ENCODE measurements around the gene ITGA4. TPM values are rescaled to one million over a fixed set of nuclear protein-coding genes. Genes with fewer than 3 reads are reported as not detected.

ITGA4 gene
- total RNA-seq, 3 donors from 2014 or later, result 6.7 to 12.5 (median 11.7) TPM

- TF ChIP-seq POLR2AphosphoS5 (IDR thresholded peaks at IDR 0.05) (no peak), POLR2A (IDR thresholded peaks at IDR 0.05) (no peak)
- TF ChIP-seq, protein P1, sequence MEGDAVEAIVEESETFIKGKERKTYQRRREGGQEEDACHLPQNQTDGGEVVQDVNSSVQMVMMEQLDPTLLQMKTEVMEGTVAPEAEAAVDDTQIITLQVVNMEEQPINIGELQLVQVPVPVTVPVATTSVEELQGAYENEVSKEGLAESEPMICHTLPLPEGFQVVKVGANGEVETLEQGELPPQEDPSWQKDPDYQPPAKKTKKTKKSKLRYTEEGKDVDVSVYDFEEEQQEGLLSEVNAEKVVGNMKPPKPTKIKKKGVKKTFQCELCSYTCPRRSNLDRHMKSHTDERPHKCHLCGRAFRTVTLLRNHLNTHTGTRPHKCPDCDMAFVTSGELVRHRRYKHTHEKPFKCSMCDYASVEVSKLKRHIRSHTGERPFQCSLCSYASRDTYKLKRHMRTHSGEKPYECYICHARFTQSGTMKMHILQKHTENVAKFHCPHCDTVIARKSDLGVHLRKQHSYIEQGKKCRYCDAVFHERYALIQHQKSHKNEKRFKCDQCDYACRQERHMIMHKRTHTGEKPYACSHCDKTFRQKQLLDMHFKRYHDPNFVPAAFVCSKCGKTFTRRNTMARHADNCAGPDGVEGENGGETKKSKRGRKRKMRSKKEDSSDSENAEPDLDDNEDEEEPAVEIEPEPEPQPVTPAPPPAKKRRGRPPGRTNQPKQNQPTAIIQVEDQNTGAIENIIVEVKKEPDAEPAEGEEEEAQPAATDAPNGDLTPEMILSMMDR (IDR thresholded peaks at IDR 0.05), result no peak
- no peak overlapping the region for H3K27ac ChIP-seq
- DNase-seq (ENCODE audit: low spot score in 2 of 2), result no peak
- no peaks in the 10 kb centered on the region for H3K4me1 ChIP-seq
- H3K9me3 ChIP-seq, result no peaks in the 10 kb centered on the region
- no peak overlapping the region for H3K4me3 ChIP-seq
- no peaks in the 10 kb centered on the region for H3K36me3 ChIP-seq
- H3K27me3 ChIP-seq, result no peaks in the 10 kb centered on the region
- intact Hi-C loops (cut with DNase I; ENCODE audit: low total_unique reads), result no loop called here
These were observed 79.5 kb downstream of the ITGA4 start for GRCh38 chr2:181536730-181537129.

GRCh38 chr2:181540421-181540820, 83.2 kb downstream of the ITGA4 start:
- Histone ChIP-seq H3K27me3 (no peaks in the 10 kb centered on the region), H3K4me3 (no peak overlapping the region), H3K4me1 (no peaks in the 10 kb centered on the region), H3K9me3 (no peaks in the 10 kb centered on the region), H3K27ac (no peak overlapping the region), H3K36me3 (no peaks in the 10 kb centered on the region)
- TF ChIP-seq, protein P1 (IDR thresholded peaks at IDR 0.05), result no peak
- no peak for TF ChIP-seq POLR2AphosphoS5 (IDR thresholded peaks at IDR 0.05)
- TF ChIP-seq POLR2A (IDR thresholded peaks at IDR 0.05), result no peak
- intact Hi-C loops (cut with DNase I; ENCODE audit: low total_unique reads), result no loop called here
- no peak for DNase-seq (ENCODE audit: low spot score in 2 of 2)

DNA sequence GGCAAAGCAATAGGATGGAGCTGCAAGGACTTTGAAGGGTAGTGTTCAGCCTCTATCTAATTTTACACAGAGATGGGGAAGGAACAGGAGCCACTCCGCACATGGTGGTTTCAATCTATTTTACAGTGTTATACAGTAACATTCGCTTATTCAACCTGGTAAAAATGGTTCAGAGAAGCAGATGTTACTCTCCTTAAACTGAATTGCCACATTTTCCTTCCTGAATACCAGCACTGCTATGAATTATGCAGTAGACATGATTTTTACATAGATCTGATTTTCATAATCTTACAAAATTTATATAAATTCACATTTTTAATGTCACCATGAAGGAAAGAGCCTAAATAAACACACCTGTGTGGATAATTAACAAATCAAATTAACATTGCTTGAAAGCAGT, 85.0 kb downstream of the ITGA4 start:
- Histone ChIP-seq H3K36me3 (no peaks in the 10 kb centered on the region), H3K4me1 (no peaks in the 10 kb centered on the region), H3K27ac (no peak overlapping the region), H3K27me3 (no peaks in the 10 kb centered on the region), H3K4me3 (no peak overlapping the region), H3K9me3 (no peaks in the 10 kb centered on the region)
- TF ChIP-seq POLR2A (IDR thresholded peaks at IDR 0.05), result no peak
- TF ChIP-seq, protein P1 (IDR thresholded peaks at IDR 0.05), result no peak
- no peak for TF ChIP-seq POLR2AphosphoS5 (IDR thresholded peaks at IDR 0.05)
- no peak for DNase-seq (ENCODE audit: low spot score in 2 of 2)
- intact Hi-C loops (cut with DNase I; ENCODE audit: low total_unique reads), result no loop called here

DNA sequence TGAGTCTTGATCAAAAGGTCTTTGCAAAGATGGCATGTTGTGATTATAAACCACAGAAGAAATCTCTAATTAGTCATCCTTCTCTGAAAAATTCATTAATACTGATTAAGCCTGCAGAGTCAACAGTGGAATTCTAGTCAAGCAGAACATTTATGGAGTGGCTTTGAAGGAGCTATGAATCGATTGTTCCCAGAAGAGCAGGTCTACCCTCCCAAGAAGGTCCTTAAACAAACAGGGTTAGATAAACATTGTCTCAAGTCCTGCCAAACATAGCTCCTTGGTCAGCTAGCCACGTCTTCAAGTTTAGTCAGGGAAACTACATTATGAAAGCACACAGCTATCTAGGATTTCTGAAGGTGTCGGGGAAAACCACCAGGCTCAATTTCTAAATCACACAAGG, 88.9 kb downstream of the ITGA4 start:
- no peak for DNase-seq (ENCODE audit: low spot score in 2 of 2)
- H3K27me3 ChIP-seq, result no peaks in the 10 kb centered on the region
- intact Hi-C loops (cut with DNase I; ENCODE audit: low total_unique reads), result no loop called here
- no peaks in the 10 kb centered on the region for H3K36me3 ChIP-seq
- no peaks in the 10 kb centered on the region for H3K9me3 ChIP-seq
- no peaks in the 10 kb centered on the region for H3K4me1 ChIP-seq
- H3K27ac ChIP-seq, result no peak overlapping the region
- TF ChIP-seq POLR2A (IDR thresholded peaks at IDR 0.05), result no peak
- TF ChIP-seq, protein P1 (IDR thresholded peaks at IDR 0.05), result no peak
- TF ChIP-seq POLR2AphosphoS5 (IDR thresholded peaks at IDR 0.05), result no peak
- no peak overlapping the region for H3K4me3 ChIP-seq

- Histone ChIP-seq H3K27me3 (no peaks in the 10 kb centered on the region), H3K4me1 (no peaks in the 10 kb centered on the region), H3K9me3 (no peaks in the 10 kb centered on the region), H3K36me3 (no peaks in the 10 kb centered on the region), H3K27ac (no peak overlapping the region), H3K4me3 (no peak overlapping the region)
- intact Hi-C loops (cut with DNase I; ENCODE audit: low total_unique reads), result no loop called here
- no peak for DNase-seq (ENCODE audit: low spot score in 2 of 2)
- TF ChIP-seq, protein P1 (IDR thresholded peaks at IDR 0.05), result no peak
- no peak for TF ChIP-seq POLR2A (IDR thresholded peaks at IDR 0.05)
- TF ChIP-seq POLR2AphosphoS5 (IDR thresholded peaks at IDR 0.05), result no peak
These were observed 95.6 kb downstream of the ITGA4 start for GRCh38 chr2:181552808-181553207.

All from breast epithelium (tissue), 4 donors.